Fibroblast of skin of back (primary cell): ENCODE results near the gene TAS1R2.
A peak's percentile ranks its signal among the peaks of the same experiment; 100 is the strongest.
"Not testable (repeated sequence)": the region's sequence is repeated elsewhere in the genome, so short reads cannot be mapped to it uniquely, and the experiment has no call there.

ENCODE experiments used
- DNase-seq: peaks from one replicate; pipeline ENCODE4 v3.0.0-alpha.2; 2013

The TAS1R2 gene

GRCh38 chr1:18868354-18868753 is 8.9 kb upstream of the TAS1R2 start:
- DNase-seq, result no peak

- no peak for DNase-seq
Measured at GRCh38 chr1:18866846-18867245, 7.4 kb upstream of the TAS1R2 start.

GRCh38 chr1:18866314-18866713 is 6.9 kb upstream of the TAS1R2 start:
- no peak for DNase-seq

- no peak for DNase-seq
Measured at GRCh38 chr1:18865176-18865575, 5.7 kb upstream of the TAS1R2 start.

- DNase-seq, result no peak
Measured at GRCh38 chr1:18861590-18861989, 2.1 kb upstream of the TAS1R2 start.

- DNase-seq, result no peak
Measured at GRCh38 chr1:18861082-18861481, 1.6 kb upstream of the TAS1R2 start.

- no peak for DNase-seq
Measured at GRCh38 chr1:18858070-18858688, 1.3 kb downstream of the TAS1R2 start.

- DNase-seq, result no peak
Measured at GRCh38 chr1:18856435-18856834, 3.0 kb downstream of the TAS1R2 start.

GRCh38 chr1:18855573-18855972 is 3.9 kb downstream of the TAS1R2 start:
- DNase-seq, result no peak

GRCh38 chr1:18854331-18855025 is 5.0 kb downstream of the TAS1R2 start:
- DNase-seq, result no peak

- DNase-seq, result no peak
Measured at GRCh38 chr1:18852501-18852900, 7.0 kb downstream of the TAS1R2 start.

GRCh38 chr1:18849261-18849711 is 10.2 kb downstream of the TAS1R2 start:
- DNase-seq, result peak; percentile 4

GRCh38 chr1:18847723-18848122 is 11.7 kb downstream of the TAS1R2 start:
- not testable (repeated sequence) for DNase-seq

- no peak for DNase-seq
Measured at GRCh38 chr1:18840145-18840544, 19.3 kb downstream of the TAS1R2 start.

GRCh38 chr1:18836654-18837053 is 22.8 kb downstream of the TAS1R2 start:
- DNase-seq, result no peak

- DNase-seq, result not testable (repeated sequence)
Measured at GRCh38 chr1:18832319-18832718, 27.1 kb downstream of the TAS1R2 start.

- DNase-seq, result no peak
Measured at GRCh38 chr1:18831656-18832055, 27.8 kb downstream of the TAS1R2 start.

- DNase-seq, result no peak
Measured at GRCh38 chr1:18830596-18830995, 28.9 kb downstream of the TAS1R2 start.

GRCh38 chr1:18829671-18830070 is 29.8 kb downstream of the TAS1R2 start:
- no peak for DNase-seq

GRCh38 chr1:18828224-18828623 is 31.2 kb downstream of the TAS1R2 start:
- DNase-seq, result no peak

GRCh38 chr1:18823438-18823837 is 36.0 kb downstream of the TAS1R2 start:
- DNase-seq, result no peak

- peak; percentile 50 for DNase-seq
Measured at GRCh38 chr1:18820791-18821641, 38.4 kb downstream of the TAS1R2 start.

GRCh38 chr1:18819986-18820790 is 39.3 kb downstream of the TAS1R2 start:
- DNase-seq, result no peak
